GF-D8 (cell line): ENCODE measurements around the gene AOC2.
"Not testable (repeated sequence)": the region's sequence is repeated elsewhere in the genome, so short reads cannot be mapped to it uniquely, and the experiment has no call there.

ENCODE experiments used
- DNase-seq: peaks from one replicate; lab custom pipeline; 2025; lab: John Stamatoyannopoulos, UW

Gene AOC2

DNA sequence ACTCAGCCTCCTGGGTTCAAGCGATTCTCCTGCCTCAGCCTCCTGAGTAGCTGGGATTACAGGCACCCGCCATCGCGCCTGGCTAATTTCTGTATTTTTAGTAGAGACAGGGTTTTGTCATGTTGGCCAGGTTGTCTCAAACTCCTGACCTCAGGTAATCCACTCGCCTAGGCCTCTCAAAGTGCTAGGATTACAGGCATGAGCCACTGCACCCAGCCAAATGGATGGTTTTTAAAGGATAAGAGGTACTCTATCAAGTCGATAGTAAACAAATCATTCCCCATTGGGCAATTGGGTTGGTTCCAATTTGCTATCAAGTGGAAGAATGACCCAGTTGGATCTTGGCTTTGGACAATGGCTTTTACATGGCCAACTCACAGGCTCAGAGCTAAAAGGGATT lies 37.3 kb downstream of the AOC2 start:
- not testable (repeated sequence) for DNase-seq

GRCh38 chr17:42882166-42882565 lies 37.8 kb downstream of the AOC2 start:
- DNase-seq: no peak

- no peak for DNase-seq
Observed at GRCh38 chr17:42883802-42884558, 39.6 kb downstream of the AOC2 start.

GRCh38 chr17:42885806-42886205 lies 41.4 kb downstream of the AOC2 start:
- DNase-seq: not testable (repeated sequence)

DNA sequence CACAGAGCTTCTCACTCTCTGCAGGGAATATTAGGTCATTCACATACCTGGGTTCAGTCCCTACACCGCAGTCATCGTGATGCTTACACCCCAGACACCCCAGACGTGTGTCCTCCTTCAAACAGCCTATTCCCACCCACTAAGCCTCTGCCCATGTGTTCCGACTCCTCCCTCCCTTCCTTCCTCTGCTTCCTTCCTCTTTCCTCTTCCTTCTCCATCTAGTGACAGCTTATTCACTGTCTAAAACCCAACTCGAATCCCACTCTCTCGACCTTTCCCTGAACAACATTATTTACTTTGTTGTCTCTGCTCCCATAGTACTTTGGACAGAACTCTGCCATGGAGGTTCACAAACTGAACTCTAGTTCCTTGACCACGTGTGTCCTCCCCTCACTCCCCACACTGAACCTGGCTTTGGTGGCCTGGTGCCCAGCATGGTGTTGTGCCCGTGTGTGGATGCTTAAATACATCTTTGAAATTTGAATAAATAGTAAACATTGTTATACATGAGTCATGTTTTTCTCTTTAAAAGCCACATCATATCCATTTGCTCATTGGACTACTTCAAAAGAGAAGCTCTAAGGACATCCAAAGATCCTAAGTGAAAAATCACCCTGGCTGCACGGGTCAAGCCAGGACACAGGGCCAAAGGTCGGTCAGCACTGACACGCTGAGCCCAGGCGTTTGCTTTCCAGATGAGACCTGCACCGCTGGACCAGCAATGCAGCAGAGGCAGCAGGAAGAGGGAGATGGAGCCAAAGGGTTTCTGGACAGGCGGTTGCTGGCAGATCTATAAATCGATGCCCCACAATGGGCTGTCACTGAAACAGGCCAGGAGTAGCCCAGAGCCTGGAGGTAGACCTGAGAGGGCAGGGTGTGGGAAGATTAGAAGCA lies 42.1 kb downstream of the AOC2 start:
- DNase-seq: peak; percentile 35

GRCh38 chr17:42889809-42890208 lies 45.4 kb downstream of the AOC2 start:
- DNase-seq: no peak

GRCh38 chr17:42891539-42892152 lies 47.3 kb downstream of the AOC2 start:
- no peak for DNase-seq

- peak; percentile 58 for DNase-seq
Observed at GRCh38 chr17:42893359-42893758, 49.0 kb downstream of the AOC2 start.

GRCh38 chr17:42894283-42895184 lies 50.2 kb downstream of the AOC2 start:
- no peak for DNase-seq

DNA sequence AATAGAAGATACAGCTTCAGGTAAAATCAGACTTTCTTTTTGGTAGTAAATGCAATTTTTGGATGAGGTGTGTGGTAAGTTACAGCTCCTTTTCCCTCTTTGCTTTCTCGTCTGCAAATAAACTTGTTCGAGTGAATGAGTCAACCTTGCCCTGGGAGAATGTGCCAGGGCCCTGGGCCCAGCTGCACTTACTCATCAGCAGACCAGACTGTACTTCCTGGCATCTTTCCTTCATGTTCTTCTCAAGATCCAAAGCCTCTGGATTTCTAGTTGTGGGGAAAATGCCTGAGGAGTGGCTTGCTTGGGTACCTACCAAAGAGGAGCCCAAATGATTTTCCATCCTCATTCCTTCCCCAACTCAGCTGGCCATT lies 50.8 kb downstream of the AOC2 start:
- no peak for DNase-seq

DNA sequence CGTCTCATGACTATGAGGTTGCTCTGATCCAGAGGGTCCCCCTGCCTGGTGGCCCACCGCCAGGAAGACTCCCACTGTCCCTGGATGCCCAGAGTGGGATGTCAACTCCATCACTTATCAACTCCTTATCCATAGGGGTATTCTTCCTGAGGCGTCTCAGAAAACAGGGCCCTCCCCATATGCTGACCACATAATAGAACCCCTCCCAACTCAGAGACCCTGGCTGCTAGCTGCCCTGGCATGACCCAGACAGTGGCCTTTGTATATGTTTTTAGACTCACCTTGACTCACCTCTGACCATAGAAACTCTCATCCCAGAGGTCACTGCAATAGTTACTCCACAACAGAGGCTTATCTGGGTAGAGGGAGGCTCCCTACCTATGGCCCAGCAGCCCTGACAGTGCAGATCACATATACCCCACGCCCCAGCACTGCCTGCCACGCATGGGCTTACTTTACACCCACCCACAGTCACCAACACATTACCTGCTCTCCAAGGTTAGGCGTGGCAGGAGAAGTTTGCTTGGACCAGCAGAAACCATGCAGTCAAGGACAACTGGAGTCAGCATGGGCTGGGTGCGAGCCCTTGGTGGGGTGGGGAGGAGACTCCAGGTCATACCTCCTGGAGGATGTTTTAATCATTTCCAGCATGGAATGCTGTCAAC lies 53.9 kb downstream of the AOC2 start:
- no peak for DNase-seq

- DNase-seq: not testable (repeated sequence)
Observed at GRCh38 chr17:42899981-42900380, 55.6 kb downstream of the AOC2 start.
